Measurements from ENCODE around the gene FGF3. TPM values are rescaled to one million over a fixed set of nuclear protein-coding genes. Genes with fewer than 3 reads are reported as not detected.

The FGF3 gene
- total RNA-seq, 5 donors from 2014 or later (not counting 1 experiment from before 2014, with no cell fraction given), result not detected

- Histone ChIP-seq H3K27ac (ENCODE audit: low read length) (no peak overlapping the region), H3K9me3 (no peaks in the 10 kb centered on the region), H3K27me3 (replicated peaks in 1 of 2; ENCODE audit: control insufficient read depth in 2 of 2, extremely low read depth in 1 of 2, insufficient read depth in 2 of 2, low read length in 1 of 2) (peaks cover 9 to 64% of the 10 kb centered on the region in 2 experiments), H3K4me3 (ENCODE audit: control insufficient read depth in 1 of 2, extremely low read depth in 1 of 2, low read length in 1 of 2) (no peak overlapping the region), H3K36me3 (ENCODE audit: control insufficient read depth in 2 of 2, extremely low read depth in 1 of 2, insufficient read depth in 1 of 2, low read length in 1 of 2) (no peaks in the 10 kb centered on the region), H3K4me1 (ENCODE audit: control insufficient read depth in 1 of 2, extremely low read depth in 1 of 2, insufficient read depth in 2 of 2, low read length in 2 of 2) (peaks cover 0 to 8% of the 10 kb centered on the region in 2 experiments)
- ChIA-PET POLR2A (no interaction called here), CTCF (no interaction called here)
- ATAC-seq (replicated peaks in 1 of 4) (no peak), DNase-seq (no peak)
- Mint-ChIP-seq H3K27me3 (peaks cover 27 to 53% of the 10 kb centered on the region in 2 donors), H3K9me3 (no peaks in the 10 kb centered on the region), H3K4me3 (no peak overlapping the region), H3K36me3 (no peaks in the 10 kb centered on the region), H3K27ac (no peak overlapping the region), H3K4me1 (peaks cover 0 to 12% (median 5%) of the 10 kb centered on the region in 3 donors)
- 39% methylated on average over 18 of the region's 21 CpGs for WGBS (ENCODE audit: insufficient coverage)
Observed at GRCh38 chr11:69832561-69833413, 13.6 kb upstream of the FGF3 start.

GRCh38 chr11:69831985-69832384 lies 12.8 kb upstream of the FGF3 start:
- WGBS (ENCODE audit: insufficient coverage), result 100% methylated on average over 1 of the region's 2 CpGs
- POLR2A ChIA-PET, result no interaction called here
- no peaks in the 10 kb centered on the region for H3K9me3 ChIP-seq

GRCh38 chr11:69830086-69830485 lies 10.9 kb upstream of the FGF3 start:
- WGBS (ENCODE audit: insufficient coverage), result 86% methylated on average over 5 of the region's 11 CpGs
- Histone ChIP-seq H3K27ac (ENCODE audit: low read length) (no peak overlapping the region), H3K4me1 (ENCODE audit: control insufficient read depth in 1 of 2, extremely low read depth in 1 of 2, insufficient read depth in 2 of 2, low read length in 2 of 2) (peaks cover 0 to 3% of the 10 kb centered on the region in 2 experiments), H3K27me3 (replicated peaks in 1 of 2; ENCODE audit: control insufficient read depth in 2 of 2, extremely low read depth in 1 of 2, insufficient read depth in 2 of 2, low read length in 1 of 2) (peaks cover 9 to 49% of the 10 kb centered on the region in 2 experiments), H3K4me3 (ENCODE audit: control insufficient read depth in 1 of 2, extremely low read depth in 1 of 2, low read length in 1 of 2) (no peak overlapping the region), H3K36me3 (ENCODE audit: control insufficient read depth in 2 of 2, extremely low read depth in 1 of 2, insufficient read depth in 1 of 2, low read length in 1 of 2) (no peaks in the 10 kb centered on the region), H3K9me3 (no peaks in the 10 kb centered on the region)
- peaks cover 23 to 35% of the 10 kb centered on the region in 2 donors for H3K27me3 Mint-ChIP-seq
- H3K36me3 Mint-ChIP-seq, result no peaks in the 10 kb centered on the region
- no peak overlapping the region for H3K27ac Mint-ChIP-seq
- no peak for DNase-seq
- CTCF ChIA-PET, result no interaction called here
- peaks cover 0 to 4% (median 3%) of the 10 kb centered on the region in 3 donors for H3K4me1 Mint-ChIP-seq
- no peaks in the 10 kb centered on the region for H3K9me3 Mint-ChIP-seq
- POLR2A ChIA-PET, result no interaction called here
- ATAC-seq (replicated peaks in 1 of 4), result no peak
- H3K4me3 Mint-ChIP-seq, result no peak overlapping the region

More at GRCh38 chr11:69831985-69832384, 12.8 kb upstream of the FGF3 start:
- Histone ChIP-seq H3K36me3 (ENCODE audit: control insufficient read depth in 2 of 2, extremely low read depth in 1 of 2, insufficient read depth in 1 of 2, low read length in 1 of 2) (no peaks in the 10 kb centered on the region), H3K27ac (ENCODE audit: low read length) (no peak overlapping the region), H3K4me3 (ENCODE audit: control insufficient read depth in 1 of 2, extremely low read depth in 1 of 2, low read length in 1 of 2) (no peak overlapping the region), H3K4me1 (ENCODE audit: control insufficient read depth in 1 of 2, extremely low read depth in 1 of 2, insufficient read depth in 2 of 2, low read length in 2 of 2) (peaks cover 0 to 8% of the 10 kb centered on the region in 2 experiments), H3K27me3 (replicated peaks in 1 of 2; ENCODE audit: control insufficient read depth in 2 of 2, extremely low read depth in 1 of 2, insufficient read depth in 2 of 2, low read length in 1 of 2) (peaks cover 9 to 61% of the 10 kb centered on the region in 2 experiments)
- ATAC-seq (replicated peaks in 1 of 4), result no peak
- Mint-ChIP-seq H3K4me3 (no peak overlapping the region), H3K27ac (no peak overlapping the region), H3K4me1 (peaks cover 0 to 12% (median 5%) of the 10 kb centered on the region in 3 donors), H3K27me3 (peaks cover 27 to 52% of the 10 kb centered on the region in 2 donors), H3K9me3 (no peaks in the 10 kb centered on the region), H3K36me3 (no peaks in the 10 kb centered on the region)
- CTCF ChIA-PET, result no interaction called here
- no peak for DNase-seq

GRCh38 chr11:69828971-69829344 lies 9.7 kb upstream of the FGF3 start:
- H3K4me3 Mint-ChIP-seq, result no peak overlapping the region
- Histone ChIP-seq H3K4me1 (ENCODE audit: control insufficient read depth in 1 of 2, extremely low read depth in 1 of 2, insufficient read depth in 2 of 2, low read length in 2 of 2) (no peaks in the 10 kb centered on the region), H3K27me3 (replicated peaks in 1 of 2; ENCODE audit: control insufficient read depth in 2 of 2, extremely low read depth in 1 of 2, insufficient read depth in 2 of 2, low read length in 1 of 2) (peaks cover 2 to 41% of the 10 kb centered on the region in 2 experiments), H3K27ac (ENCODE audit: low read length) (no peak overlapping the region), H3K9me3 (no peaks in the 10 kb centered on the region), H3K36me3 (ENCODE audit: control insufficient read depth in 2 of 2, extremely low read depth in 1 of 2, insufficient read depth in 1 of 2, low read length in 1 of 2) (no peaks in the 10 kb centered on the region), H3K4me3 (ENCODE audit: control insufficient read depth in 1 of 2, extremely low read depth in 1 of 2, low read length in 1 of 2) (no peak overlapping the region)
- no peaks in the 10 kb centered on the region for H3K4me1 Mint-ChIP-seq
- H3K36me3 Mint-ChIP-seq, result no peaks in the 10 kb centered on the region
- DNase-seq, result no peak
- H3K9me3 Mint-ChIP-seq, result no peaks in the 10 kb centered on the region
- 75% methylated on average over 6 of the region's 6 CpGs for whole genome bisulfite sequencing (ENCODE audit: insufficient coverage)
- ChIA-PET POLR2A (no interaction called here), CTCF (no interaction called here)
- ATAC-seq (replicated peaks in 1 of 4), result no peak
- H3K27me3 Mint-ChIP-seq, result peaks cover 19 to 32% of the 10 kb centered on the region in 2 donors
- H3K27ac Mint-ChIP-seq, result no peak overlapping the region

- Mint-ChIP-seq H3K9me3 (no peaks in the 10 kb centered on the region), H3K27ac (no peak overlapping the region), H3K4me1 (no peaks in the 10 kb centered on the region), H3K36me3 (no peaks in the 10 kb centered on the region), H3K27me3 (peaks cover 15 to 28% of the 10 kb centered on the region in 2 donors), H3K4me3 (no peak overlapping the region)
- Histone ChIP-seq H3K36me3 (ENCODE audit: control insufficient read depth in 2 of 2, extremely low read depth in 1 of 2, insufficient read depth in 1 of 2, low read length in 1 of 2) (no peaks in the 10 kb centered on the region), H3K9me3 (no peaks in the 10 kb centered on the region), H3K4me1 (ENCODE audit: control insufficient read depth in 1 of 2, extremely low read depth in 1 of 2, insufficient read depth in 2 of 2, low read length in 2 of 2) (no peaks in the 10 kb centered on the region), H3K27me3 (replicated peaks in 1 of 2; ENCODE audit: control insufficient read depth in 2 of 2, extremely low read depth in 1 of 2, insufficient read depth in 2 of 2, low read length in 1 of 2) (peaks cover 2 to 37% of the 10 kb centered on the region in 2 experiments), H3K27ac (ENCODE audit: low read length) (no peak overlapping the region), H3K4me3 (ENCODE audit: control insufficient read depth in 1 of 2, extremely low read depth in 1 of 2, low read length in 1 of 2) (no peak overlapping the region)
- ATAC-seq (replicated peaks in 1 of 4) (no peak), DNase-seq (no peak)
- ChIA-PET POLR2A (no interaction called here), CTCF (no interaction called here)
- 75% methylated on average over 9 of the region's 12 CpGs for WGBS (ENCODE audit: insufficient coverage)
Observed at GRCh38 chr11:69828276-69828970, 9.2 kb upstream of the FGF3 start.

- Mint-ChIP-seq H3K9me3 (no peaks in the 10 kb centered on the region), H3K27ac (no peak overlapping the region), H3K4me1 (no peaks in the 10 kb centered on the region), H3K27me3 (peaks cover 11 to 23% of the 10 kb centered on the region in 2 donors), H3K4me3 (no peak overlapping the region), H3K36me3 (no peaks in the 10 kb centered on the region)
- DNase-seq, result no peak
- WGBS (ENCODE audit: insufficient coverage), result 93% methylated on average over 7 of the region's 10 CpGs
- H3K36me3 ChIP-seq (ENCODE audit: control insufficient read depth in 2 of 2, extremely low read depth in 1 of 2, insufficient read depth in 1 of 2, low read length in 1 of 2), result no peaks in the 10 kb centered on the region
- no peak overlapping the region for H3K27ac ChIP-seq (ENCODE audit: low read length)
- no peaks in the 10 kb centered on the region for H3K4me1 ChIP-seq (ENCODE audit: control insufficient read depth in 1 of 2, extremely low read depth in 1 of 2, insufficient read depth in 2 of 2, low read length in 2 of 2)
- no peaks in the 10 kb centered on the region for H3K9me3 ChIP-seq
- ChIA-PET POLR2A (no interaction called here), CTCF (no interaction called here)
- ATAC-seq (replicated peaks in 1 of 4), result no peak
- H3K27me3 ChIP-seq (replicated peaks in 1 of 2; ENCODE audit: control insufficient read depth in 2 of 2, extremely low read depth in 1 of 2, insufficient read depth in 2 of 2, low read length in 1 of 2), result peaks cover 0 to 33% of the 10 kb centered on the region in 2 experiments
- no peak overlapping the region for H3K4me3 ChIP-seq (ENCODE audit: control insufficient read depth in 1 of 2, extremely low read depth in 1 of 2, low read length in 1 of 2)
Observed at GRCh38 chr11:69826773-69827172, 7.6 kb upstream of the FGF3 start.

Measured in T-cell (primary cell).